GM12892 (cell line): ENCODE data around the gene PKDREJ. TPM values are rescaled to one million over a fixed set of nuclear protein-coding genes. Genes with fewer than 3 reads are reported as not detected.
A peak's percentile ranks its signal among the peaks of the same experiment; 100 is the strongest.
"Not testable (repeated sequence)": the region's sequence is repeated elsewhere in the genome, so short reads cannot be mapped to it uniquely, and the experiment has no call there.

Source experiments
- DNase-seq: peaks from one replicate; pipeline ENCODE4 v3.0.0; 2011; ENCODE audit not compliant: insufficient read length
- FAIRE-seq: peaks from 2 replicates; lab custom pipeline; 2011; peaks lifted over from hg19 to GRCh38; lab: Jason Lieb, UNC
- POLR2A ChIP-seq: IDR thresholded peaks from 2 replicates; pipeline ENCODE4 v1.6.1; 2011; ENCODE audit warnings: low read depth, low read length, control low read depth
- POLR2AphosphoS5 ChIP-seq: IDR thresholded peaks from 2 replicates; pipeline ENCODE4 v1.6.1; 2011; ENCODE audit warnings: low read depth, low read length, control low read depth
- TAF1 ChIP-seq: IDR thresholded peaks from 2 replicates; pipeline ENCODE4 v1.6.1; 2011; ENCODE audit warnings: low read depth, mild to moderate bottlenecking, control low read depth, low read length, borderline replicate concordance
- polyA plus RNA-seq: library from polyadenylated mRNA; unstranded; fragments of >200 nt; gene quantifications from one replicate; pipeline ENCODE4 v1.2.1, GENCODE V29; 2012; ENCODE audit warnings: missing spikeins, inconsistent platforms; ENCODE audit not compliant: missing spikeins

The PKDREJ gene, protein sequence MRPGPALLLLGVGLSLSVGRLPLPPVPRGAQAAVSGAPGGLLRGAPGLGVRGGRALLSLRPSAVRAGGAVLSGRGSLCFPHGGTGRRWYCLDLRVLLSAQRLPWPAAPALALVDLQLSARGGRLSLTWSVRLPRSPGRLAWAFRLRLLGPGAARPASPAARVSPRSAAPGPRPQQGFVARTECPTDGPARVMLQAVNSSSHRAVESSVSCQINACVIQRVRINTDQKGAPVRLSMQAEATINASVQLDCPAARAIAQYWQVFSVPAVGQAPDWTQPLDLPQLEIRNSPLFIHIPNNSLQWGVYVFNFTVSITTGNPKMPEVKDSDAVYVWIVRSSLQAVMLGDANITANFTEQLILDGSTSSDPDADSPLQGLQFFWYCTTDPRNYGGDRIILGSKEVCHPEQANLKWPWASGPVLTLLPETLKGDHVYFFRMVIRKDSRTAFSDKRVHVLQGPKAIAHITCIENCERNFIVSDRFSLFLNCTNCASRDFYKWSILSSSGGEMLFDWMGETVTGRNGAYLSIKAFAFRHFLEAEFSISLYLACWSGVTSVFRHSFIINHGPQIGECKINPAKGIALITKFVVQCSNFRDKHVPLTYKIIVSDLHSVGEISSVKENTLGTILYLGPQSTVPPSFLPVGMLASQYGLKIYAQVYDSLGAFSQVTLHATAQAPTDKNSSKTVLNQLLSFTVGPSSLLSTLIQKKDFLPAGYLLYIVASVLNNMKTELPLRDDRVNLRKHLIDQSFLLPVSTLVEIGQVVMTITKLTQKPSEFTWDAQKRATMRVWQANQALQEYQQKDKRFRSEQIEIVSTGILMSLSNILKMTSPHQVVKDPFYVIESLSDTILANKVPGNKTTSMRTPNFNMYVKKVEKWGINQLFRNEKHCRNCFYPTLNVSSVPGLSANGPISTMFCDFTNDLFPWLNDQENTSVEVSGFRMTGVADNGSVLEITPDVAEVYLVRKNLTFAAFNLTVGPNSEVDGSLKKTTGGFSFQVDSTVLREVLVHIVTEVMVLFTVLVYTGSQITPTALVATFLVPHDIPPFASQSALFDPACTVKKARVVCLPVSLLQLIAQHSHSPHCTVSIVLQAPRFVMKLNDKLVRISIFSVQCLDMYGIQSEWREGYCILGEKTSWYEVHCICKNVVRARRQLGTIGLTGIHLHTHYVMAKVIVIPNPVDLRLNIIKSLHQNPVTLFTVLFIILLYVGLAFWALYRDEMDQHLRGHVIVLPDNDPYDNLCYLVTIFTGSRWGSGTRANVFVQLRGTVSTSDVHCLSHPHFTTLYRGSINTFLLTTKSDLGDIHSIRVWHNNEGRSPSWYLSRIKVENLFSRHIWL (N-terminal part only)
- polyA plus RNA-seq = 0.06 TPM

- no peak for TF ChIP-seq TAF1
- no peak for TF ChIP-seq POLR2AphosphoS5
- TF ChIP-seq POLR2A = no peak
- DNase-seq = no peak
- no peak for FAIRE-seq
These were observed at the start of gene PKDREJ for GRCh38 chr22:46263216-46263590. TSS of gene PKDREJ (minus strand) at chr22:46263343. CDS start at chr22:46263322, 21 bp downstream.

- FAIRE-seq, DNase-seq: not testable (repeated sequence)
These were observed 49.7 kb upstream of the PKDREJ start for GRCh38 chr22:46312848-46313247.

DNA sequence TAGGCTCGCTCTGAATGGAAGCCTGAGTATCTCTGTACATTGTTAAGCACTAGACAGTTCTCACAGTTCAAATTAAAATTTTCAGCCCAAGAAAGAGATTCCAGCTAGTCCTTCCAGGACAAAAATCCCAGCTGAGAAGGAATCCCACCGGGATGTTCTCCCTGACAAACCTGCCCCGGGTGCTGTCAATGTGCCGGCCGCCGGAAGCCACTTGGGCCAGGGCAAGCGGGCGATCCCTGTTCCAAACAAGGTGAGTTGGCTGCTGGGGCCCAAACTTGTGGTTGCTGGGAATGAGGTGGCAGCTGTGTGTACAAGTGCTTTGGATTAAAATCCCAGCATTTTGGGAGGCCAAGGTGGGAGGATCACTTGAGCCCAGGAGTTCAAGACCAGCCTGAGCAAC, 48.9 kb upstream of the PKDREJ start:
- FAIRE-seq (no peak), DNase-seq (no peak)
- no peak for TF ChIP-seq TAF1
- no peak for TF ChIP-seq POLR2A
- TF ChIP-seq POLR2AphosphoS5 = no peak

DNA sequence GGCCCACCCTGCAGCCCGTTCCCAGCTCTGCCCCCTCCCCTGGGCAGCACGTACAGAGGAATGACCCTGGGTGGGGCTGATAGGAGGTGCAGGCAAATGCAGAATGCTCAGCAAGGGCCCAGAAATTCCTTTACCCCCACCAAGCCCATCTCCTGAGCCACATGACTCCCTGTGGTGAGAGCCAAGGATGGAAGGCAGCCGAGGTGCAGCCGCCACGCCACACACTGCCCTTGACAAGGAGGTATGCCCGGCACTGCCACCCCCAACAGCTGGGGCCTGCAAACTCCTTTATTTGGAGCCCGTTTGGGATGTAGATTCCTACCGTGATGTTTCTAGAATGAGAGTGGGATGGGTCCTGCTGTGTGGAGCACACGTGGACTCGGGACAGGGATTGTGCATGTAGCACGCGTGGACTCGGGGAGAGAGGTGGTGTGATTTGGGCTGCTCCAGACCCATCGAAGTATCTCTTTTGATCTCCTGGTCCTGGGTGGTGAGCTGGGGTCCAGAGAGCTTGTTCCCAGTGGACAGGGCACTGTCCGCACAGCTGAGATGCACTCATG, 46.5 kb upstream of the PKDREJ start:
- TF ChIP-seq POLR2AphosphoS5 (no peak), POLR2A (no peak), TAF1 (no peak)
- DNase-seq = no peak
- no peak for FAIRE-seq

DNA sequence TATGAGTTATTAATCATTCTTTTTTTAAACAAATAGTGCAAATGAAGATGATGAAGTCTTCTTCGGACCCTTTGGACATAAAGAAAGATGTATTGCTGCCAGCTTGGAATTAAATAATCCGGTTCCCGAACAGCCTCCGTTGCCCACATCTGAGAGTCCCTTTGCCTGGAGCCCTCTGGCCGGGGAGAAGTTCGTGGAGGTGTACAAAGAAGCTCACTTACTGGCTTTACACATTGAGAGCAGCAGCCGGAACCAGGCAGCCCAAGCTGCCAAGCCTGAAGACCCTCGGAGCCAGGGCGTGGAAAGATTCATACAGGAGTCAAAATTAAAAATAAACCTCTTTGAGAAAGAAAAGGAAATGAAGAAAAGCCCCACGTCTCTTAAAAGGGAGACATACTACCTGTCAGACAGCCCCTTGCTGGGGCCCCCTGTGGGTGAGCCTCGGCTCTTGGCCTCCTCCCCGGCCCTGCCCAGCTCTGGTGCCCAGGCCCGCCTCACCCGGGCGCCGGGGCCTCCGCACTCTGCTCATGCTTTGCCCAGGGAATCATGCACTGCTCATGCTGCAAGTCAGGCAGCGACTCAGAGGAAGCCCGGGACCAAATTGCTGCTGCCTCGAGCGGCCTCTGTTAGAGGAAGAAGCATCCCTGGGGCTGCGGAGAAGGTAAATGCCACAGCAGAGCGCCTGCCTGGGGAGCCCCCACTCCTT, 45.3 kb upstream of the PKDREJ start:
- FAIRE-seq (no peak), DNase-seq (no peak)
- no peak for TF ChIP-seq POLR2AphosphoS5
- TF ChIP-seq POLR2A = no peak
- TF ChIP-seq TAF1 = no peak

DNA sequence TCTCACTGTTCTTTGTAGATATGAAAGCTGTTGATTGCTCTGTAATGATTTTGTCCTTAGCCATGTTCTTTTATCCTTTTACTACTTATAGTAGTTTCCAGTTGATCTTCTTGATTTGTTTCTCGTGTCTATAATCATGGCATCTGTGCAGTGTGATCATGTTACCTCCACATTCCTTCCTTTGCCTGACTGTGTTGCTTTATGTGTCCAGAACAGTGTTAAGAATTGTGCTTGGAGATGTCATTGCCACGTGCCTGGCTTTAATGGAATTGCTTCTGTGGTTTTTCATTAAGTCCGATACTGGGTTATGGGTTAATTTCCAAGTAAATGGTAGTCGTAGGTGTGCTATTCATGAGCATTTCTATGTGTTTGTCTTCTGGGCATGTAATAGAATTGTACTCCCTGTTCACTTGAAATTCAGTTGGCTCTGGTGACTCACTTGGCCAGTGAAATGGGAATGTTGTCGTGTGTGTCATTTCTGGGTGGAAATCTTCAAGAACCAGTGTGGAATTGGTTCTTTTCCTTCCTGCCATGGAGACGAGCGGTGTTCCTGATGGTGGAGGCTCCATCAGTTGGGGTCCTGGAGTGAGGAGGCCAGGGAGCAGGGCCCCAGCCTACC, 40.3 kb upstream of the PKDREJ start:
- DNase-seq = no peak
- FAIRE-seq = no peak
- TF ChIP-seq POLR2AphosphoS5 (no peak), POLR2A (no peak), TAF1 (no peak)

- TF ChIP-seq POLR2AphosphoS5 (no peak), POLR2A (no peak), TAF1 (no peak)
- FAIRE-seq = no peak
- DNase-seq = no peak
These were observed 37.3 kb upstream of the PKDREJ start for GRCh38 chr22:46300491-46300890.

DNA sequence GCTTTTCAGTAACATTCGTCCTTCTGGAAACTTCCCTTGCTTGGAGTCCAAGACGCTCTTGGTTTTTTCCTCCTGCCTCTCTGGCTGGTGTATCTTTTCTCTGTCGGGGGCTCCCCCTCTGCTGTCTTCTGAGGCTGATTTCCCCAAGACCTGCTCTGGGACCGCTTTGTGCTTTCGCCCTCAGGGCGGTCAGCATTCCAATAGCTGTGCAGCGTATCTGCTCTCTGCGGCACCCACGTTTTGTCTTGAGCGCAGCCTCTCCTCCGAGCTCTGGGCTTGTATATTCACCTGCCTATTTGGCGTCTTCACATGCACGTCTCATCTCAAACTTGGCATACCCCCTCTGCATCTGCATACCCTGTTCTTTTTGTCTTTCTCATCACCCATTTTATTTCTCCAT, 36.0 kb upstream of the PKDREJ start:
- FAIRE-seq (no peak), DNase-seq (no peak)
- TF ChIP-seq POLR2A (no peak), POLR2AphosphoS5 (no peak), TAF1 (no peak)

GRCh38 chr22:46297151-46297812, 34.1 kb upstream of the PKDREJ start:
- DNase-seq = no peak
- TF ChIP-seq TAF1 (no peak), POLR2AphosphoS5 (no peak), POLR2A (no peak)
- no peak for FAIRE-seq

- FAIRE-seq = peak; percentile 98
- DNase-seq = peak; percentile 98
- peak; percentile 73 for TF ChIP-seq POLR2AphosphoS5
- peak; percentile 62; the same call in 1 of the 2 replicates for TF ChIP-seq TAF1
- peak; percentile 84 for TF ChIP-seq POLR2A
These were observed 33.4 kb upstream of the PKDREJ start, which contains the start of gene GTSE1 for GRCh38 chr22:46296257-46297150. TSS of gene GTSE1 (plus strand) at chr22:46296870. CDS start at chr22:46297401, 531 bp downstream.
